Fibroblast of the aortic adventitia (primary cell): ENCODE data around the gene PHACTR2. TPM values are rescaled to one million over a fixed set of nuclear protein-coding genes. Genes with fewer than 3 reads are reported as not detected.
"Not testable (repeated sequence)": the region's sequence is repeated elsewhere in the genome, so short reads cannot be mapped to it uniquely, and the experiment has no call there.

Experiments used
- DNase-seq: peaks from one replicate; pipeline ENCODE4 v3.0.0-alpha.2; 2010; ENCODE audit warnings: low read depth
- H3K4me3 ChIP-seq: 2 replicates; pipeline ENCODE4 v1.5.1; 2011; ENCODE audit warnings: low read depth, mild to moderate bottlenecking, control low read depth, low read length, moderate library complexity
- total RNA-seq: library from RNA; depleted of rRNA; stranded (reverse); fragments of >200 nt; gene quantifications from 2 replicates; pipeline ENCODE4 v1.2.3, GENCODE V29; 2012; ENCODE audit warnings: low replicate concordance
- TF ChIP-seq, protein P1 (sequence below): IDR thresholded peaks from 2 replicates; pipeline ENCODE4 v1.5.1; 2011; ENCODE audit warnings: mild to moderate bottlenecking, low read length, control low read depth, inconsistent platforms; ENCODE audit not compliant: insufficient read depth

The PHACTR2 gene
- total RNA-seq, result 25.8 and 74.7 TPM in 2 replicates

DNA sequence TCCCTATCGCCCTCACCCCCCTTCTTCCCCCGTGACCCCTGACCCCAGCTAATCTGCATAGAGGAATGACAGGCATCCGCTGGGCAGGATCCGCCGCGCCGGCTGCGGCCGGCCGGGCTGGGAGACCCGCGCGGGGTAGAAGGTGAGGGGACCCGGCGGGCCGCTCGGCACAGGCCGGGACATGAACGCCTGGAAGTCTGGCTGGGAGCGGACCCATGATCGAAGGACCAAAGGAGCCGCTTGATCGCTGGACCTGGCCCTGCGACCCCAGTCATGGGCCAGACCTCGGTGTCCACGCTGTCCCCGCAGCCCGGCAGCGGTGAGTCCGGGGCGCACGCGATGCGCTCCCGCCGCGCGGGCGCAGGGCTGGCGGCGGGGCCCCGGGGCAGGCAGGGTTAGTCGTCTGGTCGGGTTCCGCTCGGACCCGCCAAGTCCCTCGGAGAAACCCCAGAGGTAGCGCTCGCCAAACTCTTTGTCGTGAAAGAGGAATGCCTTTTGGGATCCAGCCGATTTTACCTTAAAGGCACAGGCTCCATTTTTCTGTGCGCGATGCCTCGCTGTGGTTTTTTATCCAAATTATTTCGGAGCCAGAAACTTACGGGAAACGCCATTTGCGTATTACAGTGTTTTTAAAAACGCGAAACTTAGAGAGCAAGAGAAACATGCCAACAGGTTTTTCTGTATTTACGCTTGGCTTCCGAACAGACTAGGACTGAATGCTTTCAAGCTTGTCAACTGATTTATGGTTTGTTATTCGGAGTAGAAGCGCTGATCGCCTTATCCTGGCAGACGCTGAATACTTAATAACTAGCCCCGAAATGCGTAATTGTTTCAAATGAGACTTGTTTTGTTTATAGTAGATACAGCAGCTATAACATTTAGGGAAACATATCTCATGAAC is at the start of gene PHACTR2:
TSS of gene PHACTR2 (plus strand) at position 75 of the 901 bp plus-strand sequence. CDS start at position 274, 199 bp downstream.
- TF ChIP-seq, protein P1, sequence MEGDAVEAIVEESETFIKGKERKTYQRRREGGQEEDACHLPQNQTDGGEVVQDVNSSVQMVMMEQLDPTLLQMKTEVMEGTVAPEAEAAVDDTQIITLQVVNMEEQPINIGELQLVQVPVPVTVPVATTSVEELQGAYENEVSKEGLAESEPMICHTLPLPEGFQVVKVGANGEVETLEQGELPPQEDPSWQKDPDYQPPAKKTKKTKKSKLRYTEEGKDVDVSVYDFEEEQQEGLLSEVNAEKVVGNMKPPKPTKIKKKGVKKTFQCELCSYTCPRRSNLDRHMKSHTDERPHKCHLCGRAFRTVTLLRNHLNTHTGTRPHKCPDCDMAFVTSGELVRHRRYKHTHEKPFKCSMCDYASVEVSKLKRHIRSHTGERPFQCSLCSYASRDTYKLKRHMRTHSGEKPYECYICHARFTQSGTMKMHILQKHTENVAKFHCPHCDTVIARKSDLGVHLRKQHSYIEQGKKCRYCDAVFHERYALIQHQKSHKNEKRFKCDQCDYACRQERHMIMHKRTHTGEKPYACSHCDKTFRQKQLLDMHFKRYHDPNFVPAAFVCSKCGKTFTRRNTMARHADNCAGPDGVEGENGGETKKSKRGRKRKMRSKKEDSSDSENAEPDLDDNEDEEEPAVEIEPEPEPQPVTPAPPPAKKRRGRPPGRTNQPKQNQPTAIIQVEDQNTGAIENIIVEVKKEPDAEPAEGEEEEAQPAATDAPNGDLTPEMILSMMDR, result no peak
- H3K4me3 ChIP-seq, result peak within 1 kb of the TSS; percentile 76
- DNase-seq, result peak; percentile 97

DNA sequence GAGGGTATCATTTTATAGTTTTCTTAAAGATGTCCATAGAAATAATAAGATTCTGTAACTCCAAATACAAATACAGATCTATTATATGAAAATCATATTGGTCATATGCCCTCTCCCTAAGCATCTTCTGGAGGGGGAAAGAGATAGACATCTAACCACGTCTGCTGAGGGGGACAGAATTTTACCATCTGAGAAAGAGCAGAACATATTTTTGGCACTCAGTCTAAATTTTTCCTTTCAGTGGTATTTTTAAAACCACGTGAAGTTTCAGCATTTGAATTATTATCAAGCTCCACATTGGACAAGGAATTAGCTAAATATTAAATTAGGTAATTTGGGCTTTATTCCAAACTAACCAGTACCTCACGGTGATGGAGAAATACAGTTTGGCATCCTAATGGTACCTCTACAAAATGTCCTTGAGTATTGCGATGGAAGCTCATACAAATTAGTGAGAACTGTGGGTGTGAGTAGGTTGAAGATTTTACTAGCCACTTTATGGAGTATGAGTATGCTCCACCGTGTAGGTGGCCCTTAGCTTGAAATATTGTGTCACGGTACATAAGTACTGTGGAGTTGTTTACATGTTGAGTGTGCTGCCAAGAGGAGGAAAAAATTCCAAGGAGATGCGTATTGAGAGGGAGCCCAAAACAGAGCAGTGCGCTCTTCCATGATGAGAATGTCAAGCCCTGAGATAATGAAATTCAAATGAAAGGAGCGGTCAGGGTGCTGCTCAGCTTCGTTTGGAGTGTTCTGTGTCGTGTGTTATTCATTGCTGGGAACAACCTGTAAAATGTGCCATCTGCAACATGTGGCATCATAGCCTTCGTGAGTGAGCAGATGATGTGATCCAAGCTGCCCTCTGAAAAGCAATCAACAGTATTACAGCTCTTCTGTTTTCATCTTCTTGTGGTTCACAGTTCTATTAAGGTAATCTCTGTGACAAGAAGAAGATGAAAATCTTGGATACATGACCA is 48.4 kb upstream of the PHACTR2 start:
- TF ChIP-seq, protein P1, result no peak
- DNase-seq, result no peak
- H3K4me3 ChIP-seq, result no peak overlapping the region

DNA sequence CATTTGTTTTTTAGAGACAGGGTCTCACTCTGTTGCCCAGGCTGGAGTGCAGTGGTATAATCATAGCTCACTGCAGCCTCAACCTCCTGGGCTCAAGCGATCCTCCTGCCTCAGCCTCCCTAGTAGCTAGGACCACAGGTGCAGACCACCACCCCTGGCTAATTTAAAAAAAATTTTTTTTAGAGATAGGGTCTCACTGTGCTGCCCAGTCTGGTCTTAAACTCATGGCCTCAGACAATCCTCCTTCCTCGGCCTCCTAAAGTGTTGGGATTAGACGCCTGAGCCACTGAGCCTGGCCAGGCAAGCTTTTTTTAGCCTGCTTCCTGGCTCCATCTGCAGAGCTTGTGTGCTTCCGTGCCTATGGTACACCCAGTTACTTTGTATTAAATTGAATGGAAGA is 46.6 kb upstream of the PHACTR2 start:
- DNase-seq, H3K4me3 ChIP-seq: not testable (repeated sequence)

DNA sequence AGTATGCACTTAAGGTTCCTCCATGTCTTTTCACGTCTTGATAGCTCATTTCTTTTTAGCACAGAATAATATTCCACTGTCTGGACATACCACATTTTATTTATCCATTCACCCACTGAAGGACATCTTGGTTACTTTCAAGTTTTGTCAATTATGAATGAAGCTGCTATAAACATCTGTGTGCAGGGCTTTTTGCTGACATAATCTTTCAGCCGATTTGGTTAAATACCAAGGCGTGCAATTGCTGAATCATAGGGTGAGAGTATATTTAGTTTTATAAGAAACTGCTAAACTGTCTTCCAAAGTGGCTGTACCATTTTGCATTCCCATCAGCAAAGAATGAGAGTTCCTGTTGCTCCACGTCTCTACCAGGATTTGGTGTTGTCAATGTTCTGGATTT is 44.9 kb upstream of the PHACTR2 start:
- no peak for DNase-seq
- TF ChIP-seq, protein P1, result no peak
- H3K4me3 ChIP-seq, result no peak overlapping the region

DNA sequence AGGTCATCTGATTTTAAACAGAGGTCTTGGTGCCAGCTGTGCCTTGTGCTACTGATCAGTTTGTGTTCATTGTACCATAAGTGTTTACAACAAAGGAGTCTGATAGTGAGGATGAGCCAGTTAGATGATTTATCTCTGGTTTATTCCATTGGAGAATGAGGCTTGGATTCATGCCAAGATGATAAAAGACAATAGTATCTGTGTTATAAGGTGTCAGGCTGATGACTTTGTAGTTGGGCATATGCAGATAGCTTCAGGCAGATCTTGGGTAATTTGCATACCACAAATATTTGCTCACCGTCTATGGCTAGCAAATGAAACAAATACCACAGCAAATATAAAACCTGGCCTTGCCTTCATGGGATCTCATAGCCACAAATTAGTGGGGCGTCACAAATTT is 43.3 kb upstream of the PHACTR2 start:
- TF ChIP-seq, protein P1, result no peak
- no peak for DNase-seq
- H3K4me3 ChIP-seq, result no peak overlapping the region

DNA sequence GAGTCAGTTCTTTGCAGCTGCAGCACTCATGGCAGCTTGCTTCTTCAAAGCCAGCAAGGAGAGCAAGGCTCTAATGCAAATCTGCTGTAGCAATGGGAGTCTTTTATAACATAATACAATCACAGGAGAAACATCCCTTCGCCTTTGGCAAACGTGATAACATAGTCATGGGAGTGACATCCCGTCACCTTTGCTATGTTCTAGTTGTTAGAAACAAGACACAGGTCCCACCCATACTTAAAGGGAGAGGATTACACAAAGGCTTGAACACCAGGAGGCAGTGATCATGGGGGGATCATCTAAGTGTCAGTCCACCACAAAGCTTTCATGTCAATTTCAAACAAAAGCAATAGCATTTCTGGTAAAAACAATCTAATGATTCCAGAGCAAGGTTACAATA is 40.1 kb upstream of the PHACTR2 start:
- TF ChIP-seq, protein P1, result no peak
- DNase-seq, result no peak
- no peak overlapping the region for H3K4me3 ChIP-seq

DNA sequence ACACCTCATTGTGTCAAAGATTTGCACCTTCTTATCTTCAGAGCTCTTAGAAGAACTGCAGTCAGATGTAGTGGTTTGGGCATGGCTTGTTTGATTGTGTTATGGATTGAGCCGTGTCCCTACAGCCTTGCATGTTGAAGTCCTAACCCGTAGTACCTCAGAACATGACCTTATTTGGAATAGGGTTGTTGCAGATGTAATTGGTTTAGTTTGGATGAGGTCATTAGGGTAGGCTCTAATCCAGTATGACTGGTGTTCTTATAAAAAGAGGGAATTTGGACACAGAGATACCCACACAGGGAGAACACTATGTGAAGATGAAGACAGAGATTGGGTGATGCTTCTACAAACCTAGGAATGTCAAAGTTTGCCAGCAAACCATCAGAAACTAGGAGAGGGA is 35.4 kb upstream of the PHACTR2 start:
- TF ChIP-seq, protein P1, result no peak
- no peak for DNase-seq
- H3K4me3 ChIP-seq, result no peak overlapping the region
